HG03139 (cell line): ENCODE results near the gene KCNF1.

ENCODE experiments used
- ATAC-seq: cut with Tn5 transposase; IDR thresholded peaks from one replicate; pipeline ENCODE4 v1.9.1; 2021; ENCODE audit not compliant: unreplicated experiment

KCNF1 gene

DNA sequence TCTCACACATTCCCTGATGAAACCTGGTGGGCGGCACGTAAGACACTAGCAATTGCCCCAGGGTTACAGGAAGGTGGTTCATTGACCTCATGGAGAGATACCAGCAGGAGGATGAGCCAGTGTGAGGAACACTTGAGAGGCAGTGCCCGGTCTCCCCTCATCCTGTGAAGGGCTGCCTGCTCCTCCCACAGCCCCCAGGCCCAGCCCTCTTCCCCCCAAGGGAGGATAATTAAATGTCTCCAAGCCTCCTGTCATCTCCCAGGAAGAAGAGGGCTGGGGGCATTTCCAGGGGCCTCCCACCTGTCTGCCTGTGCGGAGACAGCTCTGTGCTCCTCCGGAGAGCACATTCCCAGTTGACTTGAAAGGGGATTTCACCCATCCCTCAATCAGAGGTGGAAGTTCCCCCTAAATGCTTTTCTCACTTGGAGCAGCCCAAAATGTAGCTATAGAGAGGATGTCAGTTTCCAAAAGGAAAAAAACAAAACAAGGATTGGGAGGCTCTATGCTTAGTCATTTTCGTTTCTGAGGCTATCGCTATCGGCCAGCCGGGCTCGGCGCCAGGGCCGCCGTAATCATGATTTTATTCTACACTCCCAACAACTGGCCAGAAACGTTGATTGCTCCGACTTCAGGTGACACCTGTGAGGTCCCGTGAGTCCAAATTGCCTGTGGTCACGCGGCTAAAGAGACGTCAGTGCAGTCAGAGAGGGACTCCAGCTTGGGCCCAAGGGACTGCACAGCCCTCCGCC, 7.1 kb downstream of the KCNF1 start:
- ATAC-seq = no peak

- ATAC-seq = no peak
Observed at GRCh38 chr2:10919410-10919770, 7.7 kb downstream of the KCNF1 start.

- no peak for ATAC-seq
Observed at GRCh38 chr2:10919771-10920621, 8.3 kb downstream of the KCNF1 start.

GRCh38 chr2:10920764-10921388, 9.1 kb downstream of the KCNF1 start:
- ATAC-seq = no peak

GRCh38 chr2:10921525-10921924, 9.8 kb downstream of the KCNF1 start:
- ATAC-seq = no peak

DNA sequence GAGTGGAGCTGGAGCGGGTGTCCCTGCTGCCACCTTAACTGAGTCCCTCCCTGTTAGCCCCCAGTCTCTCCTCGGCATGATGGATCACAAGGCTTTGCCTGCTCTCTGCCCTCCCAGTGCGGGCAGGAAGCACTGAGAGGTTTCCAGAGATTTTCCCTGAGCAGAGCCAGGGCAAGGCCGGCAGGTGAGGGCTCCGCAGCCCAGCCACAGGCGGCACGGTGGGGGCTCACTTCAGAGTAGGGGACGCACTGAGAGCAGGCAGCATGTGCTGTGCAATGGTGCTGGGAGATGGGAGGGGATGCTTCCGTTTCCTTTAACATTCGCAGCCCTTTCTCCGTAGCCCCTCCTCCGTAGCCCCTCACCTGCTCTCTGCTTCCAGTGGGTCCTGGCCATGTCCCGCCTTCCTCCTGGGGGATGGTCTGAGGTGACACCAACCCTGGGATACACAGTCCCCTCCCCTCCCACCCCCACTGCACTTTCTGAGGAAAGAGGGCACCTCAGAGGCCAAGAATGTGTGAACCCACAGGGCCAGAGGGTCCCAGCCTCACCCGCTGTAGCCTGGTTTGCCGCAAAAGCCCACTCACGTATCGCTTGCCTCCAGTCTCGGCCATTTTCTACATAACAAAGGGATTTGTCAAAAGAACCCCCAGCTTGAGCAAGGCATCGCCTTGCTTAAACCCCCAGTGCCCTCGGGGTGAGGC, 10.7 kb downstream of the KCNF1 start:
- no peak for ATAC-seq

GRCh38 chr2:10923008-10923375, 11.3 kb downstream of the KCNF1 start:
- ATAC-seq = no peak

DNA sequence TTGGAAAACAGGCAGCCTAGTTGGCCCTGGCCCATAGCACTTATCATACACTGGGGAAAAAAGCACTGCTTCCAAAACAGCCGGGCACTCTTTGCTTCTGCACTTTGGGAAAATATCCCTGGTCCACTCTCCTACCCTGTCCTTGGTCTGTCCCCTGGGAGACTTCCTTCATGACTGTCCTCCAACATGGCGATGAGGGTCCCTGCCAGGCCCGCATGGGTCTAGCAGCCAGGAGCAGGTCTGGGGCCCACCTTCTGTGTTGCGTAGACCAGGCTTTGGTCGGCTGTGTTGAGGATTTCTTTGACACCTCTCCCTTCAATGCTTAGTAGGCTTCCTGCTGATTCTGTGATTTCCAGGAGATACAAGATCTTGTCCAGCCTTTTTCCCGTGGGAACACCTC, 12.2 kb downstream of the KCNF1 start:
- ATAC-seq = no peak

DNA sequence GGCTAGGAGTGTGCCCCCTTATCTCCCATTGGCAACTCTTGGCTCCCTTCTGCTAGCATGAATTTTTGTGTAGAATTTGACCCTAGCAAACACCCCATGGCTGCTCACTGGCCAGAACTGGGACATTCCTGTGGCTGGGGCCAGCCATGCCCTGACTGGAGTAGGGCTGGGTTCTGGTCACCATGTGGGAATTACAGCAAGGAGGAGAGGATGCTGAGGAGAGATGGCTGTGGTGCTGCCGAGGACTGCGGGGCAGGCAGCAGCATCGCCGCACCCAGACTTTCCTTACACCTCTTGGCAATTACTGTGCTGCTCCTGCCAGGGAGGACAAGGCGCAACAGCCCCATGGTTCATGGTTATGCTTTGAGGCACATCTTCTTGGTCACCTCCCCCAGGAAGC, 12.7 kb downstream of the KCNF1 start:
- no peak for ATAC-seq

DNA sequence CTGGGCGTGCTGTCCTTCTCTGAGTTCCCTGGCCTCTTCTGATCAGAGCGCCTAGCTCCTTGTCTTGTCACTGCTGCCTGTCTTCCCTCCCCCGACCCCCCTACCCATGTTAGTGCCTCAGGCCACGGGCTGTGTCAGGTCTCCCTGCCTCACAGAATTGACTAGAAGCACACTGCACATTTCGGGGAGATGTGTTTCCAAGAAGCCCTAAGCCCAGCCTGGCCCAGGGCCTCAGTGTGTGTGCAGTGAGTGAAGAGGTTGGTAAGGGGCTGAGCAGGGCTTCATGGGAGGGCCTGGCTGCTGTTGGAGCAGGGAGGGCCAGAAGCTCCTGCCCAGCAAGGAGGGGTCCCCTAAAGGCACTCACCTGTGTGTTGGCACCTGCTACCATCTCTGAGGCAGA, 13.1 kb downstream of the KCNF1 start:
- ATAC-seq = no peak

- ATAC-seq = no peak
Observed at GRCh38 chr2:10926191-10926820, 14.6 kb downstream of the KCNF1 start.

GRCh38 chr2:10930721-10931516, 19.2 kb downstream of the KCNF1 start:
- no peak for ATAC-seq

DNA sequence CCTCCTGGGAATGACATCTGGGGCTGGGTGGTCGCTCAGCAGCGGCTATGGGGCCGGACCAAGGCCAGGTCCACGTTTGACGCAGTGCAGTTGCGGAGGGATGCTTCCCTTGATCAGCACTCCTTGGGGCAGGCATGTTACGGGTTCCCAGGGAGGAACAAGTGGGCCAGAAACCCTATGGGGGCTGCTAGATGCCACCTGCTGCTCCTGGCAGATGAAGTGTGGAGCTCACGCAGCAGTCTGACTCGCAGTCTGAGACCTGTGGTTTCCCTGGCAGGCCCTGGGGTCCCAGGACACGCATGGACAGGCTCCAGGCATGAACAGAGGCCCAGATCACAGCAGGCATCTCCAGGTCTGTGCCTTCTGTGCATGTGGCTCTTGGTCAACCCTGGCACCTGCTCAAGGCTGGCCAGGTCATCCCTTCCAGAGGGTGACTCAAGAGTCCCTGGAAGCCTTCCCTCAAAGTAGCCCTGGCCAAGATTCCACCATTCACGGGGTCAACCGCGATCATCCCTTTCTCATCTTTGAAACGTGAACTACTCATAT, 20.0 kb downstream of the KCNF1 start:
- ATAC-seq = no peak

- ATAC-seq = no peak
Observed at GRCh38 chr2:10932345-10933151, 20.8 kb downstream of the KCNF1 start.

DNA sequence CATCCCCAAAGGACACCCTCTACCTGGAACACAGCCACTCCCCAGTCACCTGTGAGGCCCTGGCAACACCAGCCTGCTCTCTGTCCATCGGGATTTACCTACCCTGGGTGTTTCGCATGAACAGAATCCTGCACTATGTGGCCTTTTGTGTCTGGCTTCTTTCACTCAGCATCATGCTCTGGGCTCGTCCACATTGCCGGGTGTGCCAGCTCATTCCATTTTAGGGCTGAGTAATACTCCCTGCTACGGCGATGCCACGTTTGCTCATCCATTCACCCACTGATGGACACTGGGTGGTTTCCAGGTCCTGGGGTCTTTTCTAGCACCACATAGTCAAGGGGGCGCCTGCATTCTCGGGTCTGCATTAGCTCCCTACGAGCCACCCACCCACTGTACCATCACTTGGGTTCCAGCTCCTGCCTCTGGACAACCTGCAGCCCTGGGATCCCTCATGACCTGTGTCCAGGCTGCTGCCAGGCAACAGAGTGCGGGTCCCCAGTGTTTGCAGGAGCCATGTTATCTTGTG, 22.0 kb downstream of the KCNF1 start:
- ATAC-seq = no peak

DNA sequence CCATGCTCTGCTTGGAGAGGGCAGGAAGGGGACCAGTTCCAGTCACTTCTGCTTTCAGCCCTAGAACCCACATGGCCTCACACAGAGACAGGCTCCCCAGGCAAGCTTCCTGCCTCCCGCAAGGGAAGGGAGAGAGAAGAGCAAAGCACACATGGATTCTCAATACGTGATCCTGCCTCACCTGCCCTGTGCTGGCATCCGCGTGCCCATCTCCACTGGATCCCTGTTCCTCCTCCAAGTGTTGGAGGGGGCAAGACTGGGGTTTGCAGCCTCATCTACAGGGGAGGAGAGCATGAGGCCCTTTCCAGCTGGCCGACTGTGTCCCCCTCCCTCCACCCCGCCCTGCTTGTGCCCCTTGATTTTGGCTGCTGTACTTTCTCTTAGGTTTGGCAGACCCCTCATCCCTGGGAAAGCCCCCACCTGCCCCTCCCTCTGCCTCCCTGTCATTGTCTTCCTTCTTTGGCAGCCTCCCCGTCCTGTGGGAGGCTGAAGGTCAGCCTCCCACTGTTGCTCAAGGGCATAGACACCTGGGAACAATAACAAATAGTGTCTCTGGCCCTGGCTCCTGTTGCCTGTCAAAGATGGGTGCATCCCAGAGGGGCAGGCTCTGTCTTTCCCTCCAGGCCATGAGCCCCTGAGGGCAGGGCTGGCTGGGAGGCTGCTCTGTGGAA, 22.7 kb downstream of the KCNF1 start:
- ATAC-seq = no peak

GRCh38 chr2:10934979-10935350, 23.2 kb downstream of the KCNF1 start:
- ATAC-seq = no peak

- no peak for ATAC-seq
Observed at GRCh38 chr2:10935366-10935918, 23.7 kb downstream of the KCNF1 start.
